Suprapubic skin (tissue), 4 donors: ENCODE data around the gene MYMX.
A peak's percentile ranks its signal among the peaks of the same experiment; 100 is the strongest.

Experiments used
- POLR2A ChIP-seq, 2 donors: fragments of 450-650 bp; IDR thresholded peaks; one replicate each; pipeline ENCODE4 v1.6.1; 2017; ENCODE audit warnings: antibody characterized with exemption in 2 of 2, mild to moderate bottlenecking in 2 of 2, moderate library complexity in 2 of 2
- POLR2AphosphoS5 ChIP-seq, 3 donors: sonication (generic); formaldehyde crosslinking; IDR thresholded peaks; one replicate each; pipeline ENCODE4 v1.6.1; 2017; ENCODE audit warnings: antibody characterized with exemption in 3 of 3
- TF ChIP-seq, protein P1 (sequence below), 2 donors: fragments of 200-600 bp in 1 of 2; fragments of 450-650 bp in 1 of 2; sonication (generic) in 1 of 2; IDR thresholded peaks; one replicate each; pipeline ENCODE4 v1.5.1; 2016 to 2019; ENCODE audit warnings: antibody characterized with exemption in 2 of 2, mild to moderate bottlenecking in 1 of 2, moderate library complexity in 1 of 2

DNA sequence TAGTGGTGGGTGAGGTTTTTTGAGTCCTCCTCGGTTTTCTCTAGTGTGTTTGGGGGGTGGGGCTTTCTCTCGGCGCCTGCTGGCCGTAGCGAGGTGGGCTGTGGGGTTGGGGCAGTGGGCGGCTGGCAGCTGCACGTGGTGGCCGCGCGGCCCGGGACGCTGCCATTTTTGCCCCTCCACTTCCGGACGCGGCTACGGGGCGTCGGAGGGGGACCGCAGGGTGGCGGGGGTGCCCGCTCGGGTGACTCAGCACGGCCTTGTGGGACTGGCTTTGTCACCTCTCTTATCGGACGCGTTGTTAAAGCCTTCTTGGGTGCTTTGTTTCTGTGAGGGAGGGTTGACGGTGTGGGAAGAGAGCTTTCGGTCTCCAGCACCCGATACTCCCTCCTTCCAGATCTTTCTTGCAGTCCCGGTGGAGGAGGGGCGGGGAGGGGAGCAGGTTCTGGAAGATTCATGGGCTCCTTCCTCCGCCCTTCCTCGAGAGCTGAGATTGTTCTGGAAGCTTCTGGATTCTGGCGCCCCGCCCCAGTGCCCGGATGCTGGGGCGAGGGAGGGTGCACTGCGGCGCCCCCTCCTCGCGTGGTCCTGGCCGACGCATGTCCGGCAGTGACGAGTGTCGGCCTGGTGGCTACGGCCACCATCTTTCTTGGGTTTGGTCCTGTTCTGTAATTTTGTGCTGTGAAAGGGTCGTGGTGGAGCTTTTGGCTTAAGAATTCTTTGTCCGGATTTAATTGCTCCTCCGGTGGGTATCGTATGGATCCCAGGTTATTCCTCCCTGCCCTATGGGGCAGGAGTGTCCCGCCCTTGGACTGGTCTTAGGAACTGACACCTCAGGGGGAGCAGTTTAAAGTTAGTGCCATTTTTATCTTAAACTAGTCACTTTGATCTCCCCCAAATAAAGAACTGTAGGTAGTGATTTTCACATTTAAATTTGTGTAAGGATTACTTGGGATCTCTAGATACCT, 30.9 kb downstream of the MYMX start:
- TF ChIP-seq, protein P1, sequence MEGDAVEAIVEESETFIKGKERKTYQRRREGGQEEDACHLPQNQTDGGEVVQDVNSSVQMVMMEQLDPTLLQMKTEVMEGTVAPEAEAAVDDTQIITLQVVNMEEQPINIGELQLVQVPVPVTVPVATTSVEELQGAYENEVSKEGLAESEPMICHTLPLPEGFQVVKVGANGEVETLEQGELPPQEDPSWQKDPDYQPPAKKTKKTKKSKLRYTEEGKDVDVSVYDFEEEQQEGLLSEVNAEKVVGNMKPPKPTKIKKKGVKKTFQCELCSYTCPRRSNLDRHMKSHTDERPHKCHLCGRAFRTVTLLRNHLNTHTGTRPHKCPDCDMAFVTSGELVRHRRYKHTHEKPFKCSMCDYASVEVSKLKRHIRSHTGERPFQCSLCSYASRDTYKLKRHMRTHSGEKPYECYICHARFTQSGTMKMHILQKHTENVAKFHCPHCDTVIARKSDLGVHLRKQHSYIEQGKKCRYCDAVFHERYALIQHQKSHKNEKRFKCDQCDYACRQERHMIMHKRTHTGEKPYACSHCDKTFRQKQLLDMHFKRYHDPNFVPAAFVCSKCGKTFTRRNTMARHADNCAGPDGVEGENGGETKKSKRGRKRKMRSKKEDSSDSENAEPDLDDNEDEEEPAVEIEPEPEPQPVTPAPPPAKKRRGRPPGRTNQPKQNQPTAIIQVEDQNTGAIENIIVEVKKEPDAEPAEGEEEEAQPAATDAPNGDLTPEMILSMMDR (IDR thresholded peaks at IDR 0.05): no peak
- TF ChIP-seq POLR2A (IDR thresholded peaks at IDR 0.05) (no peak), POLR2AphosphoS5 (IDR thresholded peaks at IDR 0.05) (peak in 1 of 3 donors; percentile 93)
